T-helper 17 cell (primary cell): ENCODE measurements around the gene HRH1. TPM values are rescaled to one million over a fixed set of nuclear protein-coding genes. Genes with fewer than 3 reads are reported as not detected.
"Not testable (repeated sequence)": the region's sequence is repeated elsewhere in the genome, so short reads cannot be mapped to it uniquely, and the experiment has no call there.

Source experiments
- ATAC-seq: fragments of 150-1000 bp; cut with Tn5 transposase; 2 replicates; pipeline ENCODE4 v1.10.0; 2021; ENCODE audit warnings: mild to moderate bottlenecking, moderate library complexity
- DNase-seq, 3 donors: peaks; one replicate each; pipeline versions ENCODE4 v3.0.0 to v3.0.0-alpha.2; 2020 to 2021
- H3K9me3 ChIP-seq: one replicate; pipeline ENCODE4 v1.7.0; 2013; ENCODE audit warnings: low read length, mild to moderate bottlenecking; ENCODE audit not compliant: control insufficient read depth, poor library complexity, severe bottlenecking
- H3K27ac Mint-ChIP-seq: one replicate; pipeline ENCODE4 v1.8.0; 2022; ENCODE audit warnings: mild to moderate bottlenecking, moderate library complexity, mixed read lengths
- H3K27me3 Mint-ChIP-seq: one replicate; pipeline ENCODE4 v1.8.0; 2022; ENCODE audit warnings: mixed read lengths
- H3K36me3 Mint-ChIP-seq: one replicate; pipeline ENCODE4 v1.8.0; 2022; ENCODE audit warnings: low read depth, mixed read lengths
- H3K4me1 Mint-ChIP-seq: one replicate; pipeline ENCODE4 v1.8.0; 2022; ENCODE audit warnings: mild to moderate bottlenecking, mixed read lengths
- H3K4me3 Mint-ChIP-seq: one replicate; pipeline ENCODE4 v1.8.0; 2022; ENCODE audit warnings: mild to moderate bottlenecking, moderate library complexity, mixed read lengths
- total RNA-seq, 4 donors: library from RNA in 2 of 4; stranded (reverse) in 2 of 4; gene quantifications; one replicate each; pipeline ENCODE4 v1.2.3 and lab custom pipeline; 2022 to 2026

Gene HRH1
- total RNA-seq, 2 donors from 2014 or later = not detected

GRCh38 chr3:11250902-11251806 is 96.9 kb downstream of the HRH1 start:
- Mint-ChIP-seq H3K36me3 (no peaks in the 10 kb centered on the region), H3K4me1 (peaks cover 19% of the 10 kb centered on the region), H3K4me3 (peak overlapping the region; percentile 19), H3K27ac (peak overlapping the region; percentile 47), H3K27me3 (peaks cover 21% of the 10 kb centered on the region)
- DNase-seq (no peak), ATAC-seq (peak; percentile 61)
- H3K9me3 ChIP-seq = no peaks in the 10 kb centered on the region

DNA sequence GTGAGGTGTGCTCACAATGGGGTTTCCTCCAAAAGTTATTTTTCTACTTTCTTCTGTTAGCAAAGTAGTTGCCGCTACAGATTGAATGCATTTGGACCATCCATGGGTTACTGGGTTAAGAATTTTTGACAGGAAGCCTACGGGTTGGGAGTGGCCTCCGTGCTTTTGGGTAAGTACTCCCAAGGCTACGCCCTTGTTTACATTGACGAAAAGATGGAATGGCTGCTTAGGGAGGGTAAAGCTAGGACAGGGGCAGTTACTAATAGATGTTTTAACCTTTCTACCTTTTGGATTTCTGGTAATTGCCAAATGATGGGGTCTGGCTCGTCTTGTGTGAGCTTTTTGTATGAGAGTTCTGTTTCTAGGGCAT is 97.5 kb downstream of the HRH1 start:
- DNase-seq (no peak), ATAC-seq (no peak)

DNA sequence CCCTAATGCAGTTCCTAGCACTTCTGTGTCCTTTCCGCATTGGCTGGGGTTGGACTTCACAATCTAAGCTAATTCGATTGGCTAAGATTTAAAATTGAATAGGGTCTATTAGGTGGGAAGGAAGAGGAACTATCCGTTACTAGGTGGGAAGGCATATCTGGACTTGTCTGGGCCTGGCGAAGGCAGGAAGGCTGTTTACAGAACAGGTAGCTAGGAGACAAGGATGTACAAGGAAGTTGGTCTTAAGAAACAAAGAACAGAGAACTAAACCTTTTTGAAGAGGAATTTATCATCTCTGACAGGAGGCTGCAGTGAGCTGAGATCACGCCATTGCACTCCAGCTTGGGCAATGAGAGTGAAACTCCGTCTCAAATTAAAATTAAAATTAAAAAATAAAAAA is 100.6 kb downstream of the HRH1 start:
- peaks cover 24% of the 10 kb centered on the region for H3K27me3 Mint-ChIP-seq
- no peaks in the 10 kb centered on the region for H3K36me3 Mint-ChIP-seq
- no peaks in the 10 kb centered on the region for H3K9me3 ChIP-seq
- no peak overlapping the region for H3K4me3 Mint-ChIP-seq
- H3K27ac Mint-ChIP-seq = no peak overlapping the region
- DNase-seq = no peak
- no peak for ATAC-seq
- H3K4me1 Mint-ChIP-seq = peaks cover 19% of the 10 kb centered on the region

More for the DNA sequence above, 97.5 kb downstream of the HRH1 start:
- Mint-ChIP-seq H3K27me3 (peaks cover 22% of the 10 kb centered on the region), H3K27ac (peak overlapping the region; percentile 47), H3K36me3 (no peaks in the 10 kb centered on the region), H3K4me3 (peak overlapping the region; percentile 19), H3K4me1 (peaks cover 19% of the 10 kb centered on the region)
- H3K9me3 ChIP-seq = no peaks in the 10 kb centered on the region

- not testable (repeated sequence) for DNase-seq, ATAC-seq, H3K4me3 Mint-ChIP-seq, H3K36me3 Mint-ChIP-seq, H3K27ac Mint-ChIP-seq, H3K9me3 ChIP-seq
- Mint-ChIP-seq H3K27me3 (peaks cover 24% of the 10 kb centered on the region), H3K4me1 (peaks cover 16% of the 10 kb centered on the region)
Observed at GRCh38 chr3:11255537-11255936, 101.2 kb downstream of the HRH1 start.

GRCh38 chr3:11258958-11259357 is 104.7 kb downstream of the HRH1 start:
- H3K4me3 Mint-ChIP-seq = no peak overlapping the region
- ATAC-seq = no peak
- H3K27me3 Mint-ChIP-seq = peaks cover 30% of the 10 kb centered on the region
- no peaks in the 10 kb centered on the region for H3K9me3 ChIP-seq
- H3K36me3 Mint-ChIP-seq = no peaks in the 10 kb centered on the region
- peaks cover 3% of the 10 kb centered on the region for H3K4me1 Mint-ChIP-seq
- no peak for DNase-seq
- no peak overlapping the region for H3K27ac Mint-ChIP-seq

GRCh38 chr3:11260460-11260859 is 106.2 kb downstream of the HRH1 start:
- H3K4me1 Mint-ChIP-seq = peaks cover 3% of the 10 kb centered on the region
- ATAC-seq (no peak), DNase-seq (no peak)
- H3K9me3 ChIP-seq = no peaks in the 10 kb centered on the region
- H3K27me3 Mint-ChIP-seq = peaks cover 38% of the 10 kb centered on the region
- H3K36me3 Mint-ChIP-seq = no peaks in the 10 kb centered on the region
- no peak overlapping the region for H3K27ac Mint-ChIP-seq
- H3K4me3 Mint-ChIP-seq = no peak overlapping the region

DNA sequence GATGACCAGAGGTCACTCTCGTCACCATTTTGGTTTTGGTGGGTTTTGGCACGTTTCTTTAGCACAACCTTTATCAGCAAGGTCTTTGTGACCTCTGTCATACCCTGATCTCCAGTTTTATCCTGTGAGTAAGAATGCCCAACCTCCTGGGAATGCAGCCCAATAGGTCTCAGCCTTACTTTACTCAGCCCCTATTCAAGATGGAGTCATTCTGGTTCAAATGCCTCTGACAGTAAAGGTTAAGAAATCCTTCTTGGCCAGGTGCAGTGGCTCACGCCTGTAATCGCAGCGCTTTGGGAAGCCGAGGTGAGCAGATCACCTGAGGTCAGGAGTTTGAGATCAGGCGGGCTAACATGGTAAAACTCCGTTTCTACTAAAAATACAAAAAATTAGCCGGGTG is 114.7 kb downstream of the HRH1 start:
- Mint-ChIP-seq H3K36me3 (peaks cover 1% of the 10 kb centered on the region), H3K27me3 (peaks cover 15% of the 10 kb centered on the region), H3K4me1 (peaks cover 14% of the 10 kb centered on the region), H3K4me3 (no peak overlapping the region), H3K27ac (no peak overlapping the region)
- H3K9me3 ChIP-seq = no peaks in the 10 kb centered on the region
- ATAC-seq (no peak), DNase-seq (no peak)

GRCh38 chr3:11271986-11272904 is 118.0 kb downstream of the HRH1 start, which contains the start of gene ATG7:
TSS of gene ATG7 (plus strand) at chr3:11272397. CDS start at chr3:11298696, 26,299 bp downstream.
- Mint-ChIP-seq H3K27me3 (peaks cover 3% of the 10 kb centered on the region), H3K27ac (peak within 1 kb of the TSS; percentile 98), H3K4me3 (peak within 1 kb of the TSS; percentile 97), H3K36me3 (peaks cover 11% of the 10 kb centered on the region), H3K4me1 (peaks cover 30% of the 10 kb centered on the region)
- peak; percentile 96 for ATAC-seq
- no peaks in the 10 kb centered on the region for H3K9me3 ChIP-seq
- DNase-seq = peak; percentile 95 to 97 (median 95)

DNA sequence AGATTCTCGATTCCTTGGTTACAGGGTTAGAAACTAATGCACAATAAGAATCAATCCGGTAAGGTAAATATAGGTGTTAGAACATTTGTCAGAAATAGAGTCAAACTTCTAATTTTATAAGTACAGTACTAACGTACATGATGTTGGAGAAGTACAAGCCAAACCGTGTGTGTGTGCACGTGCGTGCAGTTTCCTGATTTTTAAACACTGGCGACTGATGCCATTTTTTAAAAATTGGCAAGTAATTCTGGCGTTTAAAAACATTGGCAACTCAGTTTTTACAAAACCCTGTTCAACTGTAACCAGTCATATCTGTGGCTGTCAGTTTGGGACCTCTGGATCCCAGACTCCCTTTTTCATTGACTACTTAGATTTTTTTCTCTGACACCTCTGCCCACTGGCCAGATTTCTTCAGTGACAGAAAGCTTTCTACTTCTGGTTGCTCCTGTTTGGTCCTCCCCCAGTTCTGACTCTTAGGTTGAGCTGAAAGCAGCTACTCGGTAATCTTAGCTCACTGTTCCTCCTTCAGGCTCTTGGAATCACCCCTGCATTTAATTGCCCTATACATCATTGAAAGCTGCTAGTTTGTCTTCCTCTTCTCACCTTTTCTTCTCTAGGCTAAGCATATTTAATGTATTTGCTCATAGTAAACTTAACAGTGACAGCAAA is 118.7 kb downstream of the HRH1 start:
- ATAC-seq = no peak
- peaks cover 11% of the 10 kb centered on the region for H3K36me3 Mint-ChIP-seq
- H3K9me3 ChIP-seq = no peaks in the 10 kb centered on the region
- no peak for DNase-seq
- H3K27ac Mint-ChIP-seq = peak overlapping the region; percentile 98
- no peaks in the 10 kb centered on the region for H3K27me3 Mint-ChIP-seq
- H3K4me1 Mint-ChIP-seq = peaks cover 30% of the 10 kb centered on the region
- H3K4me3 Mint-ChIP-seq = peak overlapping the region; percentile 97

DNA sequence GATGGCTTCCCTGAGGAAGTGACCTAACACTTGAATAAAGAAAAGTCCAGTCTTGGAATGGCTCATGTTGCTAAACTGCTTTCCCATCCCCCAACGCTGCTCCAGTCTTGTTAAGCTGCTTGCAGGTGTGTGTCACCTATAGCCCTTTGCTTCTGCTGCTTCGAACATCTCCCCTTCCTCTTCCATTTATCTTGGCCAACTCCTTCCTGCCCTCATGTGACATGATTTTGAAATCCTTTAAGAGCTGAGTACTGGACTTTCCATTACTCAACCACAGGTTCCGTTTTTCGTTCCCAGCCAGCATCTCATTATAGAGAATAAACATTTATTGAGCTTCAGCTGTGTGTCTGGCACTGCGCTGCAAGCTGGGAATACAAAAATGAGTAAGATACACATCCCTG is 119.6 kb downstream of the HRH1 start:
- Mint-ChIP-seq H3K4me1 (peaks cover 33% of the 10 kb centered on the region), H3K4me3 (peak overlapping the region; percentile 97), H3K27me3 (no peaks in the 10 kb centered on the region), H3K36me3 (peaks cover 11% of the 10 kb centered on the region), H3K27ac (peak overlapping the region; percentile 98)
- DNase-seq = no peak
- H3K9me3 ChIP-seq = no peaks in the 10 kb centered on the region
- no peak for ATAC-seq

DNA sequence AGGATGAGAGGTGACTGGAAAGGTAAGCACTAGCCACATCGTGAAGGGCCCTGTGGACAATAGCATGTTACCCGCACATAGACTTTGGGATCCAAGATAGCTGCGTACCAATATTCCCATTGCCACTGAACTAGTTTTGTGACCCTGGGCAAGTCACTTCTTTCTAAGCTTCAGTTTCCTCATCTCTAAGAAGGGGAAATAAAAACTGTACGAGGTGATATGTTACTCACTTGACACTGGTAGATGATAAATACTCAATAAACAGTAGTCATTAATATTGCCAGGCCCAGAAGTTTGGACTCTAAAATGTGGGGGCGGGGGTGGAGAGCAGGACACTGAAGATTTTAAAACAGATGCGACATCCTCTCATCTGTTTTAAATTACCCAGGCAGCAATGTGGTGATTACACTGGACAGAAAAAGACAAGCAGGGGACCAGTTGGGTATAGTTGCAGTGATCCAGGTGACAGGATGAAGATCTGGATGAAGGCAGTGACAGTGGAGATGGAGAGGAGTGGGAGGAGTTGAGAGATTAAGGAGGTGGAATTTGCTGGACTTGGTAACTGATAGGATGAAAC is 120.4 kb downstream of the HRH1 start:
- DNase-seq (no peak), ATAC-seq (no peak)
- Mint-ChIP-seq H3K36me3 (peaks cover 11% of the 10 kb centered on the region), H3K27ac (peak overlapping the region; percentile 98), H3K27me3 (no peaks in the 10 kb centered on the region), H3K4me3 (no peak overlapping the region), H3K4me1 (peaks cover 33% of the 10 kb centered on the region)
- no peaks in the 10 kb centered on the region for H3K9me3 ChIP-seq

- Mint-ChIP-seq H3K4me3 (no peak overlapping the region), H3K4me1 (peaks cover 33% of the 10 kb centered on the region), H3K36me3 (peaks cover 11% of the 10 kb centered on the region), H3K27me3 (no peaks in the 10 kb centered on the region), H3K27ac (peak overlapping the region; percentile 0)
- no peaks in the 10 kb centered on the region for H3K9me3 ChIP-seq
- no peak for ATAC-seq
- DNase-seq = no peak
Observed at GRCh38 chr3:11275926-11276325, 121.6 kb downstream of the HRH1 start.
